Measurements from ENCODE around the gene RC3H1.

DNA sequence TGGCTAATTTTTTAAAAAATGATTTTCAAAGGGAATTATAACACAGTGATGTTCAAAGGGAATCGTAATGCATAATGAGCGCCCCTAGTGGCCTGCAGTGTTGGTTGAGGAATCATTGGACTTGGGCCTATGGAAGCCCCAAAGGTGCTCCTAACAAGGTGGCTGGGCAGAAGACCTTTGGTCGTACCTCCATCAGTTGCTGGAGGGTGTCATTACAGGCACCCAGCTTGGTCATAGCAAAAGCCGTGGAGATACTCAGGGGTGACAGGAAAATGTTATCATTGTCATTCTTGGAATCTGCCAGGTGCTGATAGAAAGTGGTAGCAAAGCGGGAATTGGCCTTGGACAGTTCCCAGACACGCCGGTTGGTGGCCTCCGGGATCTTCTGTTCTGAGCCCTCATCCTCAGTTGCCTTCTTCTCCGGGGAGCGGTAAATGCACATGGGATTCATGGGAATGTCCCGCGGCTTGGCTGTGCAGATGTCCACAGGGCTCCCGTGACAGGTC is 107.7 kb downstream of the RC3H1 start:
- TF ChIP-seq, protein P1, sequence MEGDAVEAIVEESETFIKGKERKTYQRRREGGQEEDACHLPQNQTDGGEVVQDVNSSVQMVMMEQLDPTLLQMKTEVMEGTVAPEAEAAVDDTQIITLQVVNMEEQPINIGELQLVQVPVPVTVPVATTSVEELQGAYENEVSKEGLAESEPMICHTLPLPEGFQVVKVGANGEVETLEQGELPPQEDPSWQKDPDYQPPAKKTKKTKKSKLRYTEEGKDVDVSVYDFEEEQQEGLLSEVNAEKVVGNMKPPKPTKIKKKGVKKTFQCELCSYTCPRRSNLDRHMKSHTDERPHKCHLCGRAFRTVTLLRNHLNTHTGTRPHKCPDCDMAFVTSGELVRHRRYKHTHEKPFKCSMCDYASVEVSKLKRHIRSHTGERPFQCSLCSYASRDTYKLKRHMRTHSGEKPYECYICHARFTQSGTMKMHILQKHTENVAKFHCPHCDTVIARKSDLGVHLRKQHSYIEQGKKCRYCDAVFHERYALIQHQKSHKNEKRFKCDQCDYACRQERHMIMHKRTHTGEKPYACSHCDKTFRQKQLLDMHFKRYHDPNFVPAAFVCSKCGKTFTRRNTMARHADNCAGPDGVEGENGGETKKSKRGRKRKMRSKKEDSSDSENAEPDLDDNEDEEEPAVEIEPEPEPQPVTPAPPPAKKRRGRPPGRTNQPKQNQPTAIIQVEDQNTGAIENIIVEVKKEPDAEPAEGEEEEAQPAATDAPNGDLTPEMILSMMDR (IDR thresholded peaks at IDR 0.05): peak in 1 of 3 experiments; percentile 56
- no peak for TF ChIP-seq POLR2A (IDR thresholded peaks at IDR 0.05)

Measured in testis (tissue), 2 donors.